ENCODE data around the gene ARID5B. TPM values are rescaled to one million over a fixed set of nuclear protein-coding genes. Genes with fewer than 3 reads are reported as not detected.

Gene ARID5B
- total and polyA plus RNA-seq, 2 experiments from 2014 or later, result 1.3 to 1.6 TPM

DNA sequence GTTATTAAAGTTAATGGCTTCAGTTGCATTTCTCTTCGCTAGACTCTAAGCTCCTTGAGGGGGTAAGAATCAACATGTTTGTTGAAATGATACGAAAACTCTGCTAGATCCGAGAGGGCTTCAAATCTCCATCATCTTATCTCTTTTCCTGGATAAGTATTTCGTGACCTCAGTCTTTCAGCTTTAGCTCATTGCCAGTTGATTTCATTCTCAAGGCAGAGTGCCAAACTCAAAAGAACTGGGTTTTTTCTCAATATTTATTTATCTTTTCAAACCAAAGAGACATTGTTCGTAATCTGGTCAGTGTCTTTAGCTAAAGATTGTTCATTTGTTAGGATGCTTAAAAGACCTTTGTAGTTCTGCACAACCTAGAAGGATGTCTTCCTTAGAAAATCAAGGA is 108.9 kb downstream of the ARID5B start (continued):
- TF ChIP-seq, protein P1, sequence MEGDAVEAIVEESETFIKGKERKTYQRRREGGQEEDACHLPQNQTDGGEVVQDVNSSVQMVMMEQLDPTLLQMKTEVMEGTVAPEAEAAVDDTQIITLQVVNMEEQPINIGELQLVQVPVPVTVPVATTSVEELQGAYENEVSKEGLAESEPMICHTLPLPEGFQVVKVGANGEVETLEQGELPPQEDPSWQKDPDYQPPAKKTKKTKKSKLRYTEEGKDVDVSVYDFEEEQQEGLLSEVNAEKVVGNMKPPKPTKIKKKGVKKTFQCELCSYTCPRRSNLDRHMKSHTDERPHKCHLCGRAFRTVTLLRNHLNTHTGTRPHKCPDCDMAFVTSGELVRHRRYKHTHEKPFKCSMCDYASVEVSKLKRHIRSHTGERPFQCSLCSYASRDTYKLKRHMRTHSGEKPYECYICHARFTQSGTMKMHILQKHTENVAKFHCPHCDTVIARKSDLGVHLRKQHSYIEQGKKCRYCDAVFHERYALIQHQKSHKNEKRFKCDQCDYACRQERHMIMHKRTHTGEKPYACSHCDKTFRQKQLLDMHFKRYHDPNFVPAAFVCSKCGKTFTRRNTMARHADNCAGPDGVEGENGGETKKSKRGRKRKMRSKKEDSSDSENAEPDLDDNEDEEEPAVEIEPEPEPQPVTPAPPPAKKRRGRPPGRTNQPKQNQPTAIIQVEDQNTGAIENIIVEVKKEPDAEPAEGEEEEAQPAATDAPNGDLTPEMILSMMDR (conservative IDR thresholded peaks at IDR 0.05; ENCODE audit: low read depth in 2 of 2), result no peak
- TF ChIP-seq NANOG (IDR thresholded peaks at IDR 0.05; ENCODE audit: borderline replicate concordance), result no peak
- TF ChIP-seq ZNF114 (CRISPR knock-in tag; IDR thresholded peaks at IDR 0.05), result no peak
- TF ChIP-seq EZH2phosphoT487 (IDR thresholded peaks at IDR 0.05; ENCODE audit: unreplicated experiment), result no peak
- TF ChIP-seq, protein P2, sequence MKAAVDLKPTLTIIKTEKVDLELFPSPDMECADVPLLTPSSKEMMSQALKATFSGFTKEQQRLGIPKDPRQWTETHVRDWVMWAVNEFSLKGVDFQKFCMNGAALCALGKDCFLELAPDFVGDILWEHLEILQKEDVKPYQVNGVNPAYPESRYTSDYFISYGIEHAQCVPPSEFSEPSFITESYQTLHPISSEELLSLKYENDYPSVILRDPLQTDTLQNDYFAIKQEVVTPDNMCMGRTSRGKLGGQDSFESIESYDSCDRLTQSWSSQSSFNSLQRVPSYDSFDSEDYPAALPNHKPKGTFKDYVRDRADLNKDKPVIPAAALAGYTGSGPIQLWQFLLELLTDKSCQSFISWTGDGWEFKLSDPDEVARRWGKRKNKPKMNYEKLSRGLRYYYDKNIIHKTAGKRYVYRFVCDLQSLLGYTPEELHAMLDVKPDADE (IDR thresholded peaks at IDR 0.05), result no peak
- TF ChIP-seq POLR2AphosphoS5 (IDR thresholded peaks at IDR 0.05; ENCODE audit: low read depth), result no peak
- no peak for TF ChIP-seq STAT1 (IDR thresholded peaks at IDR 0.05; ENCODE audit: unreplicated experiment)
- TF ChIP-seq, protein P3, sequence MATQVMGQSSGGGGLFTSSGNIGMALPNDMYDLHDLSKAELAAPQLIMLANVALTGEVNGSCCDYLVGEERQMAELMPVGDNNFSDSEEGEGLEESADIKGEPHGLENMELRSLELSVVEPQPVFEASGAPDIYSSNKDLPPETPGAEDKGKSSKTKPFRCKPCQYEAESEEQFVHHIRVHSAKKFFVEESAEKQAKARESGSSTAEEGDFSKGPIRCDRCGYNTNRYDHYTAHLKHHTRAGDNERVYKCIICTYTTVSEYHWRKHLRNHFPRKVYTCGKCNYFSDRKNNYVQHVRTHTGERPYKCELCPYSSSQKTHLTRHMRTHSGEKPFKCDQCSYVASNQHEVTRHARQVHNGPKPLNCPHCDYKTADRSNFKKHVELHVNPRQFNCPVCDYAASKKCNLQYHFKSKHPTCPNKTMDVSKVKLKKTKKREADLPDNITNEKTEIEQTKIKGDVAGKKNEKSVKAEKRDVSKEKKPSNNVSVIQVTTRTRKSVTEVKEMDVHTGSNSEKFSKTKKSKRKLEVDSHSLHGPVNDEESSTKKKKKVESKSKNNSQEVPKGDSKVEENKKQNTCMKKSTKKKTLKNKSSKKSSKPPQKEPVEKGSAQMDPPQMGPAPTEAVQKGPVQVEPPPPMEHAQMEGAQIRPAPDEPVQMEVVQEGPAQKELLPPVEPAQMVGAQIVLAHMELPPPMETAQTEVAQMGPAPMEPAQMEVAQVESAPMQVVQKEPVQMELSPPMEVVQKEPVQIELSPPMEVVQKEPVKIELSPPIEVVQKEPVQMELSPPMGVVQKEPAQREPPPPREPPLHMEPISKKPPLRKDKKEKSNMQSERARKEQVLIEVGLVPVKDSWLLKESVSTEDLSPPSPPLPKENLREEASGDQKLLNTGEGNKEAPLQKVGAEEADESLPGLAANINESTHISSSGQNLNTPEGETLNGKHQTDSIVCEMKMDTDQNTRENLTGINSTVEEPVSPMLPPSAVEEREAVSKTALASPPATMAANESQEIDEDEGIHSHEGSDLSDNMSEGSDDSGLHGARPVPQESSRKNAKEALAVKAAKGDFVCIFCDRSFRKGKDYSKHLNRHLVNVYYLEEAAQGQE (IDR thresholded peaks at IDR 0.05; ENCODE audit: unreplicated experiment), result no peak
- no peak for TF ChIP-seq EZH2 (IDR thresholded peaks at IDR 0.05; ENCODE audit: low read depth, unreplicated experiment)
- no peak for TF ChIP-seq CREB1 (CRISPR knock-in tag; IDR thresholded peaks at IDR 0.05; ENCODE audit: low read depth)

DNA sequence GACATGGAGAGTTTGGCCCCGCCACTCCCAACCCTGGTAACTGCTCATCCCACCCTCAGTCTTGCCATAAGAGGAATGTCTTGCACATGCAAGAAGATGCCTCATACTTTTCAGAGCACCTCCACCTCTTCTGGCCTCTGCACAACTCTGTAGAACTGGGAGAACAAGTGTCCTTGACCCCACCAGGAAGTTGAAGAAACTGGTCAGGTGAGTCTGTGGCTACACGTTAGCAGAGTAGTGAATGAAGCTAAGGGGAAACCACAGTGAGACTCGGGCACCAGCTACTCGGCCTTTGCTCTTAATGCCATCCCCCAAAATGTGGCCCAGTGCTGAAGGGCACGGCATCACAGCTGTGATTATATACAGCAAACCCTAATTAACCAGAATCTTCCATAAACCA is 110.1 kb downstream of the ARID5B start:
- Mint-ChIP-seq H3K27me3 (ENCODE audit: insufficient read depth, low read depth, poor library complexity) (no peaks in the 10 kb centered on the region), H3K27ac (no peak overlapping the region), H3K36me3 (ENCODE audit: low read depth) (no peaks in the 10 kb centered on the region), H3K4me3 (no peak overlapping the region), H3K9me3 (no peaks in the 10 kb centered on the region), H3K4me1 (no peaks in the 10 kb centered on the region)
- H3K27me3 ChIP-seq (ENCODE audit: insufficient read depth), result no peaks in the 10 kb centered on the region
- no peak overlapping the region for H3K4me2 ChIP-seq
- H3F3A ChIP-seq (replicated peaks; ENCODE audit: low read depth), result no peaks in the 10 kb centered on the region
- H3K9me2 ChIP-seq (ENCODE audit: insufficient read depth), result no peaks in the 10 kb centered on the region
- H3K27ac ChIP-seq (ENCODE audit: low read depth), result no peak overlapping the region
- no peak overlapping the region for H3K4me3 ChIP-seq
- DNase-seq (ENCODE audit: low spot score), result no peak
- H2AFZ ChIP-seq, result no peak overlapping the region
- ATAC-seq, result no peak
- H3K79me2 ChIP-seq (replicated peaks; ENCODE audit: insufficient read depth), result no peaks in the 10 kb centered on the region
- no peaks in the 10 kb centered on the region for H3K4me1 ChIP-seq (ENCODE audit: insufficient read depth)
- H4K20me1 ChIP-seq (replicated peaks; ENCODE audit: insufficient read depth), result no peaks in the 10 kb centered on the region
- H3K36me3 ChIP-seq (ENCODE audit: insufficient read depth), result no peaks in the 10 kb centered on the region
- TF ChIP-seq STAT1 (IDR thresholded peaks at IDR 0.05; ENCODE audit: unreplicated experiment), result no peak
- TF ChIP-seq, protein P1 (conservative IDR thresholded peaks at IDR 0.05; ENCODE audit: low read depth in 2 of 2), result no peak
- TF ChIP-seq, protein P4, sequence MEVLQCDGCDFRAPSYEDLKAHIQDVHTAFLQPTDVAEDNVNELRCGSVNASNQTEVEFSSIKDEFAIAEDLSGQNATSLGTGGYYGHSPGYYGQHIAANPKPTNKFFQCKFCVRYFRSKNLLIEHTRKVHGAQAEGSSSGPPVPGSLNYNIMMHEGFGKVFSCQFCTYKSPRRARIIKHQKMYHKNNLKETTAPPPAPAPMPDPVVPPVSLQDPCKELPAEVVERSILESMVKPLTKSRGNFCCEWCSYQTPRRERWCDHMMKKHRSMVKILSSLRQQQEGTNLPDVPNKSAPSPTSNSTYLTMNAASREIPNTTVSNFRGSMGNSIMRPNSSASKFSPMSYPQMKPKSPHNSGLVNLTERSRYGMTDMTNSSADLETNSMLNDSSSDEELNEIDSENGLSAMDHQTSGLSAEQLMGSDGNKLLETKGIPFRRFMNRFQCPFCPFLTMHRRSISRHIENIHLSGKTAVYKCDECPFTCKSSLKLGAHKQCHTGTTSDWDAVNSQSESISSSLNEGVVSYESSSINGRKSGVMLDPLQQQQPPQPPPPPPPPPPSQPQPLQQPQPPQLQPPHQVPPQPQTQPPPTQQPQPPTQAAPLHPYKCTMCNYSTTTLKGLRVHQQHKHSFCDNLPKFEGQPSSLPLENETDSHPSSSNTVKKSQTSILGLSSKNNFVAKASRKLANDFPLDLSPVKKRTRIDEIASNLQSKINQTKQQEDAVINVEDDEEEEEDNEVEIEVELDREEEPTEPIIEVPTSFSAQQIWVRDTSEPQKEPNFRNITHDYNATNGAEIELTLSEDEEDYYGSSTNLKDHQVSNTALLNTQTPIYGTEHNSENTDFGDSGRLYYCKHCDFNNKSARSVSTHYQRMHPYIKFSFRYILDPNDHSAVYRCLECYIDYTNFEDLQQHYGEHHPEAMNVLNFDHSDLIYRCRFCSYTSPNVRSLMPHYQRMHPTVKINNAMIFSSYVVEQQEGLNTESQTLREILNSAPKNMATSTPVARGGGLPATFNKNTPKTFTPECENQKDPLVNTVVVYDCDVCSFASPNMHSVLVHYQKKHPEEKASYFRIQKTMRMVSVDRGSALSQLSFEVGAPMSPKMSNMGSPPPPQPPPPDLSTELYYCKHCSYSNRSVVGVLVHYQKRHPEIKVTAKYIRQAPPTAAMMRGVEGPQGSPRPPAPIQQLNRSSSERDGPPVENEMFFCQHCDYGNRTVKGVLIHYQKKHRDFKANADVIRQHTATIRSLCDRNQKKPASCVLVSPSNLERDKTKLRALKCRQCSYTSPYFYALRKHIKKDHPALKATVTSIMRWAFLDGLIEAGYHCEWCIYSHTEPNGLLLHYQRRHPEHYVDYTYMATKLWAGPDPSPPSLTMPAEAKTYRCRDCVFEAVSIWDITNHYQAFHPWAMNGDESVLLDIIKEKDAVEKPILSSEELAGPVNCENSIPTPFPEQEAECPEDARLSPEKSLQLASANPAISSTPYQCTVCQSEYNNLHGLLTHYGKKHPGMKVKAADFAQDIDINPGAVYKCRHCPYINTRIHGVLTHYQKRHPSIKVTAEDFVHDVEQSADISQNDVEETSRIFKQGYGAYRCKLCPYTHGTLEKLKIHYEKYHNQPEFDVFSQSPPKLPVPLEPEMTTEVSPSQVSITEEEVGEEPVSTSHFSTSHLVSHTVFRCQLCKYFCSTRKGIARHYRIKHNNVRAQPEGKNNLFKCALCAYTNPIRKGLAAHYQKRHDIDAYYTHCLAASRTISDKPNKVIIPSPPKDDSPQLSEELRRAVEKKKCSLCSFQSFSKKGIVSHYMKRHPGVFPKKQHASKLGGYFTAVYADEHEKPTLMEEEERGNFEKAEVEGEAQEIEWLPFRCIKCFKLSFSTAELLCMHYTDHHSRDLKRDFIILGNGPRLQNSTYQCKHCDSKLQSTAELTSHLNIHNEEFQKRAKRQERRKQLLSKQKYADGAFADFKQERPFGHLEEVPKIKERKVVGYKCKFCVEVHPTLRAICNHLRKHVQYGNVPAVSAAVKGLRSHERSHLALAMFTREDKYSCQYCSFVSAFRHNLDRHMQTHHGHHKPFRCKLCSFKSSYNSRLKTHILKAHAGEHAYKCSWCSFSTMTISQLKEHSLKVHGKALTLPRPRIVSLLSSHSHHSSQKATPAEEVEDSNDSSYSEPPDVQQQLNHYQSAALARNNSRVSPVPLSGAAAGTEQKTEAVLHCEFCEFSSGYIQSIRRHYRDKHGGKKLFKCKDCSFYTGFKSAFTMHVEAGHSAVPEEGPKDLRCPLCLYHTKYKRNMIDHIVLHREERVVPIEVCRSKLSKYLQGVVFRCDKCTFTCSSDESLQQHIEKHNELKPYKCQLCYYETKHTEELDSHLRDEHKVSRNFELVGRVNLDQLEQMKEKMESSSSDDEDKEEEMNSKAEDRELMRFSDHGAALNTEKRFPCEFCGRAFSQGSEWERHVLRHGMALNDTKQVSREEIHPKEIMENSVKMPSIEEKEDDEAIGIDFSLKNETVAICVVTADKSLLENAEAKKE (CRISPR knock-in tag; IDR thresholded peaks at IDR 0.05), result no peak

Data from GM23338 (cell line).